ENCODE data around the gene NHLH1. TPM values are rescaled to one million over a fixed set of nuclear protein-coding genes. Genes with fewer than 3 reads are reported as not detected.

The NHLH1 gene
- total and polyA plus RNA-seq, 2 of the 13 experiments (the other 11 are each of a cell fraction or from before 2014, with no cell fraction given): 0.11 to 0.57 TPM

DNA sequence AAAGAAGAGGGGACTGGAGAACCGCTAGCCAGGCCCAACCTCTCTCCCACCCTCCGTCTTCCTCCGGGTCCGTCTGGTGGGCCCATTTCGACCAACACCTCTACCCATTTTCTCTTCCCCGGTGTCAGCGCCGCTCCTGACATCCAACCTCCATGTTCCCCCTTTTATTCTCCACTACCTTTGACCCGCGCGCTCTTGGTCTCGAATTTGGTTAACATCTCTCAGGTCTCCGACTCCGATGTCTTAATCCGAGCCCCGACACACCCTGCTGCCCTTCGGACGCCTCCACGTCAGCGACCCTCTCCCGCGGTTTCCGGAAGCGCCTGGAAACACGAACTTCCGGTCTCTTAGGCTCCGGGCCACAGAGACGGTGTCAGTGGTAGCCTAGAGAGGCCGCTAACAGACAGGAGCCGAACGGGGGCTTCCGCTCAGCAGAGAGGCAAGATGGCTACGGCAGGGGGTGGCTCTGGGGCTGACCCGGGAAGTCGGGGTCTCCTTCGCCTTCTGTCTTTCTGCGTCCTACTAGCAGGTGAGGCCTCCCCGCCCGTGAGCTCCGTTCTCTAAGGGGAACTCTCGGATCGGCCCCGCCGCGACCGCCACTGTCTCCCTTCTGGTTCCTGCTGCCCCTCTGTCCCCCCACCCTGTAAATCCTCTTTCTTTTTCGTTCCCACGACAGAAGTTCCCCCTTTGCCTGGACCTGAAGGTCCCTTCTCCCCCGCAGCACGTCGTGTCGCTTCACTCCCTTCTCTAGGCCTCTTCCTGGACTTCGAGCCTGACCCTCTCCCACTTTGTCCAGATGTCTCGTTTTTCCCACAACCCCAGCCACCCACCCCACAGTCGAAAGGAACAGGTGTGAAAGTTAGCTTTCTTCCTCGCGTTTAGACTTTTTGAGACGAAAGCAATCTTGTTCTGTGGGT lies 23.7 kb upstream of the NHLH1 start, which contains the start of the genes COPA and NCSTN (continued):
- TF ChIP-seq BRD4 (CRISPR knock-in tag; IDR thresholded peaks at IDR 0.05) (peak; percentile 59; the same call in 1 of the 2 replicates), ZNF747 (CRISPR knock-in tag; IDR thresholded peaks at IDR 0.05; ENCODE audit: borderline replicate concordance) (peak; percentile 71; the same call in 1 of the 2 replicates), FOSL2 (CRISPR knock-in tag; IDR thresholded peaks at IDR 0.05) (peak; percentile 60), ZNF691 (CRISPR knock-in tag; IDR thresholded peaks at IDR 0.05; ENCODE audit: borderline replicate concordance, low read depth) (no peak), RXRB (CRISPR knock-in tag; IDR thresholded peaks at IDR 0.05; ENCODE audit: borderline replicate concordance) (peak; percentile 59; the same call in 1 of the 2 replicates), NFKB2 (CRISPR knock-in tag; IDR thresholded peaks at IDR 0.05; ENCODE audit: borderline replicate concordance) (peak; percentile 83; the same call in 1 of the 2 replicates), ZNF430 (CRISPR knock-in tag; IDR thresholded peaks at IDR 0.05) (peak; percentile 83), ZNF251 (CRISPR knock-in tag; IDR thresholded peaks at IDR 0.05) (no peak), GFI1 (CRISPR knock-in tag; IDR thresholded peaks at IDR 0.05; ENCODE audit: borderline replicate concordance) (no peak), ZNF761 (CRISPR knock-in tag; conservative IDR thresholded peaks at IDR 0.05) (peak; percentile 40; the same call in 1 of the 2 replicates), ZNF557 (CRISPR knock-in tag; IDR thresholded peaks at IDR 0.05) (no peak), ZNF703 (CRISPR knock-in tag; IDR thresholded peaks at IDR 0.05; ENCODE audit: borderline replicate concordance) (no peak), ZBTB42 (CRISPR knock-in tag; IDR thresholded peaks at IDR 0.05) (no peak), GTF2F1 (IDR thresholded peaks at IDR 0.05; ENCODE audit: low read length) (0 out of 2 replicates have a peak, but pooled peaks have one; percentile 18), U2AF1 (optimal IDR thresholded peaks at IDR 0.05; ENCODE audit: low read depth, low read length) (peak; percentile 90), GLI4 (CRISPR knock-in tag; IDR thresholded peaks at IDR 0.05; ENCODE audit: borderline replicate concordance) (peak; percentile 65; the same call in 1 of the 2 replicates), ARNTL (CRISPR knock-in tag; IDR thresholded peaks at IDR 0.05) (0 out of 2 replicates have a peak, but pooled peaks have one; percentile 43), RXRA (CRISPR knock-in tag; IDR thresholded peaks at IDR 0.05) (peak; percentile 68), SALL1 (CRISPR knock-in tag; IDR thresholded peaks at IDR 0.05) (peak; percentile 63), PAX8 (CRISPR knock-in tag; IDR thresholded peaks at IDR 0.05; ENCODE audit: borderline replicate concordance) (no peak), SP2 (CRISPR knock-in tag; IDR thresholded peaks at IDR 0.05) (0 out of 2 replicates have a peak, but pooled peaks have one; percentile 40), FOXC1 (CRISPR knock-in tag; IDR thresholded peaks at IDR 0.05; ENCODE audit: borderline replicate concordance) (peak; percentile 81; the same call in 1 of the 2 replicates), NCOA2 (CRISPR knock-in tag; IDR thresholded peaks at IDR 0.05) (peak; percentile 43; the same call in 1 of the 2 replicates)
- TF ChIP-seq, protein P1, sequence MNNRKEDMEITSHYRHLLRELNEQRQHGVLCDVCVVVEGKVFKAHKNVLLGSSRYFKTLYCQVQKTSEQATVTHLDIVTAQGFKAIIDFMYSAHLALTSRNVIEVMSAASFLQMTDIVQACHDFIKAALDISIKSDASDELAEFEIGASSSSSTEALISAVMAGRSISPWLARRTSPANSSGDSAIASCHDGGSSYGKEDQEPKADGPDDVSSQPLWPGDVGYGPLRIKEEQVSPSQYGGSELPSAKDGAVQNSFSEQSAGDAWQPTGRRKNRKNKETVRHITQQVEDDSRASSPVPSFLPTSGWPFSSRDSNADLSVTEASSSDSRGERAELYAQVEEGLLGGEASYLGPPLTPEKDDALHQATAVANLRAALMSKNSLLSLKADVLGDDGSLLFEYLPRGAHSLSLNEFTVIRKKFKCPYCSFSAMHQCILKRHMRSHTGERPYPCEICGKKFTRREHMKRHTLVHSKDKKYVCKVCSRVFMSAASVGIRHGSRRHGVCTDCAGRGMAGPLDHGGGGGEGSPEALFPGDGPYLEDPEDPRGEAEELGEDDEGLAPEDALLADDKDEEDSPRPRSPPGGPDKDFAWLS (CRISPR knock-in tag; IDR thresholded peaks at IDR 0.05; ENCODE audit: borderline replicate concordance): no peak
- TF ChIP-seq, protein P2, sequence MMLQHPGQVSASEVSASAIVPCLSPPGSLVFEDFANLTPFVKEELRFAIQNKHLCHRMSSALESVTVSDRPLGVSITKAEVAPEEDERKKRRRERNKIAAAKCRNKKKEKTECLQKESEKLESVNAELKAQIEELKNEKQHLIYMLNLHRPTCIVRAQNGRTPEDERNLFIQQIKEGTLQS (CRISPR knock-in tag; IDR thresholded peaks at IDR 0.05): no peak
- TF ChIP-seq, protein P3, sequence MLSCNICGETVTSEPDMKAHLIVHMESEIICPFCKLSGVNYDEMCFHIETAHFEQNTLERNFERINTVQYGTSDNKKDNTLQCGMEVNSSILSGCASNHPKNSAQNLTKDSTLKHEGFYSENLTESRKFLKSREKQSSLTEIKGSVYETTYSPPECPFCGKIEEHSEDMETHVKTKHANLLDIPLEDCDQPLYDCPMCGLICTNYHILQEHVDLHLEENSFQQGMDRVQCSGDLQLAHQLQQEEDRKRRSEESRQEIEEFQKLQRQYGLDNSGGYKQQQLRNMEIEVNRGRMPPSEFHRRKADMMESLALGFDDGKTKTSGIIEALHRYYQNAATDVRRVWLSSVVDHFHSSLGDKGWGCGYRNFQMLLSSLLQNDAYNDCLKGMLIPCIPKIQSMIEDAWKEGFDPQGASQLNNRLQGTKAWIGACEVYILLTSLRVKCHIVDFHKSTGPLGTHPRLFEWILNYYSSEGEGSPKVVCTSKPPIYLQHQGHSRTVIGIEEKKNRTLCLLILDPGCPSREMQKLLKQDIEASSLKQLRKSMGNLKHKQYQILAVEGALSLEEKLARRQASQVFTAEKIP (CRISPR knock-in tag; IDR thresholded peaks at IDR 0.05; ENCODE audit: borderline replicate concordance): no peak
